ENCODE measurements around the gene RSF1. TPM values are rescaled to one million over a fixed set of nuclear protein-coding genes. Genes with fewer than 3 reads are reported as not detected.

Gene RSF1
- total and polyA plus RNA-seq, 3 experiments from 2014 or later = 51.2 to 57.0 (median 54.2) TPM

DNA sequence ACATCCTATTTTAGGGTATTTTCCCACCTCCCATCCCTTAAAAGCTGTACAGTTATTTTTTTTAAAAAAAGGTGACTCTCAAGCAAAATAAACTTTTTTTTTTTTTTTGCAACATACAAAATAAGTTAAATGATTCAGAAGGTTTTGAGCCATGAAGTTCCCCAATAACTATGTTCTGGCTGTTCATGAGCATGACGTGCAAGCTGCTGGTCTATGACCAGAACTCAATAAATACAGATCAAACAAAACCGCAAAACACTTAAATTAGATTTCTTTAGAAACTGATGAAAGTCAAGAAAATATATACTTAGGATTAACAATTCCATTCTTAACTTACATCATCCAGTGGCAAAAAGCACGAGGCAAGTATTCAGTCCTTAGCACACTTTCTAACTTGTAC lies 158.9 kb downstream of the RSF1 start:
- Histone ChIP-seq H3K4me3 (ENCODE audit: low read length) (no peak overlapping the region), H3K36me3 (ENCODE audit: insufficient read depth, low read length) (no peaks in the 10 kb centered on the region), H3K4me1 (ENCODE audit: insufficient read depth, low read length) (no peaks in the 10 kb centered on the region), H3K27ac (ENCODE audit: low read depth, low read length) (no peak overlapping the region), H3K9me3 (ENCODE audit: low read length) (no peaks in the 10 kb centered on the region), H3K27me3 (ENCODE audit: insufficient read depth, low read length, poor library complexity, severe bottlenecking) (no peaks in the 10 kb centered on the region)
- no peak overlapping the region for H3K4me3 Mint-ChIP-seq
- H3K27ac Mint-ChIP-seq = no peak overlapping the region
- DNase-seq = no peak
- H3K36me3 Mint-ChIP-seq = peaks cover 0 to 21% (median 1%) of the 10 kb centered on the region in 3 donors
- no peaks in the 10 kb centered on the region for H3K4me1 Mint-ChIP-seq
- POLR2A ChIA-PET = no interaction called here
- no peaks in the 10 kb centered on the region for H3K9me3 Mint-ChIP-seq
- CTCF ChIA-PET = no interaction called here
- H3K27me3 Mint-ChIP-seq = no peaks in the 10 kb centered on the region

DNA sequence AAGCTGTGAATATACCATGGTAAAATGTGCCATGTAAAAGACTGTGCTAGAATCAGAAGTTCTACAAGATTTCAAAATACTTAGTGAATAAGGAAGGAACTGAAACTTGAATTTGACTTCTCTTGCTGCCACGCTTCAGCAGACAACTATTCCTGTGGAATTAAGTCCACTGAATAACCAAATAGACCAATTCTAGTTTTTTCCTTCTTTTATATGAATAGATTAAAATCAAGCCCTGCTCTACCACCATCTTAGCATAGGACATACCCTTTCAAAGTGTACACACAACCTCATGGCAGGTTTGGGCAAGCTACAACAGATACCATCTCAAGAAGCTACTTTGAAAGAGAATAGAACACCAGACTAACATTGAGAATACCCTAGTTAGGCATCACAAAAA lies 159.6 kb downstream of the RSF1 start:
- no peak overlapping the region for H3K27ac ChIP-seq (ENCODE audit: low read depth, low read length)
- no peak overlapping the region for H3K4me3 ChIP-seq (ENCODE audit: low read length)
- Mint-ChIP-seq H3K4me1 (no peaks in the 10 kb centered on the region), H3K4me3 (no peak overlapping the region), H3K27me3 (no peaks in the 10 kb centered on the region), H3K27ac (no peak overlapping the region), H3K9me3 (no peaks in the 10 kb centered on the region), H3K36me3 (peaks cover 0 to 16% (median 1%) of the 10 kb centered on the region in 3 donors)
- POLR2A ChIA-PET = no interaction called here
- H3K36me3 ChIP-seq (ENCODE audit: insufficient read depth, low read length) = no peaks in the 10 kb centered on the region
- no peaks in the 10 kb centered on the region for H3K27me3 ChIP-seq (ENCODE audit: insufficient read depth, low read length, poor library complexity, severe bottlenecking)
- H3K9me3 ChIP-seq (ENCODE audit: low read length) = no peaks in the 10 kb centered on the region
- no peaks in the 10 kb centered on the region for H3K4me1 ChIP-seq (ENCODE audit: insufficient read depth, low read length)
- CTCF ChIA-PET = no interaction called here
- DNase-seq = no peak

GRCh38 chr11:77658213-77659013 lies 162.1 kb downstream of the RSF1 start:
- ChIA-PET POLR2A (no interaction called here), CTCF (no interaction called here)
- Histone ChIP-seq H3K27me3 (ENCODE audit: insufficient read depth, low read length, poor library complexity, severe bottlenecking) (no peaks in the 10 kb centered on the region), H3K36me3 (ENCODE audit: insufficient read depth, low read length) (no peaks in the 10 kb centered on the region), H3K27ac (ENCODE audit: low read depth, low read length) (no peak overlapping the region), H3K4me1 (ENCODE audit: insufficient read depth, low read length) (no peaks in the 10 kb centered on the region), H3K4me3 (ENCODE audit: low read length) (no peak overlapping the region), H3K9me3 (ENCODE audit: low read length) (no peaks in the 10 kb centered on the region)
- Mint-ChIP-seq H3K27ac (peak overlapping the region in 1 of 8 donors; percentile 1), H3K4me1 (no peaks in the 10 kb centered on the region), H3K36me3 (peaks cover 0 to 1% (median 0%) of the 10 kb centered on the region in 3 donors), H3K27me3 (peaks cover 0 to 3% of the 10 kb centered on the region in 2 donors), H3K9me3 (no peaks in the 10 kb centered on the region), H3K4me3 (no peak overlapping the region)
- DNase-seq = no peak

GRCh38 chr11:77656362-77656761 lies 164.2 kb downstream of the RSF1 start:
- no peaks in the 10 kb centered on the region for H3K27me3 ChIP-seq (ENCODE audit: insufficient read depth, low read length, poor library complexity, severe bottlenecking)
- CTCF ChIA-PET = no interaction called here
- no peak for DNase-seq

GRCh38 chr11:77654770-77655434 lies 165.6 kb downstream of the RSF1 start:
- ChIA-PET POLR2A (interaction anchor here (0.7 kb wide), 1 partner anchor 582 kb away, joined by 4 read pairs; no protein-coding TSS in a partner anchor), CTCF (no interaction called here)
- no peaks in the 10 kb centered on the region for H3K27me3 ChIP-seq (ENCODE audit: insufficient read depth, low read length, poor library complexity, severe bottlenecking)
- no peak for DNase-seq
- Mint-ChIP-seq H3K27me3 (peaks cover 3 to 8% of the 10 kb centered on the region in 2 donors), H3K9me3 (no peaks in the 10 kb centered on the region), H3K4me1 (no peaks in the 10 kb centered on the region), H3K4me3 (no peak overlapping the region), H3K27ac (no peak overlapping the region), H3K36me3 (peaks cover 0 to 2% (median 2%) of the 10 kb centered on the region in 3 donors)
- no peaks in the 10 kb centered on the region for H3K9me3 ChIP-seq (ENCODE audit: low read length)
- no peak overlapping the region for H3K27ac ChIP-seq (ENCODE audit: low read depth, low read length)
- no peak overlapping the region for H3K4me3 ChIP-seq (ENCODE audit: low read length)
- H3K4me1 ChIP-seq (ENCODE audit: insufficient read depth, low read length) = no peaks in the 10 kb centered on the region
- H3K36me3 ChIP-seq (ENCODE audit: insufficient read depth, low read length) = no peaks in the 10 kb centered on the region

More at GRCh38 chr11:77656362-77656761, 164.2 kb downstream of the RSF1 start:
- Mint-ChIP-seq H3K9me3 (no peaks in the 10 kb centered on the region), H3K36me3 (no peaks in the 10 kb centered on the region), H3K4me3 (no peak overlapping the region), H3K27ac (no peak overlapping the region), H3K27me3 (peaks cover 0 to 3% of the 10 kb centered on the region in 2 donors), H3K4me1 (no peaks in the 10 kb centered on the region)
- Histone ChIP-seq H3K36me3 (ENCODE audit: insufficient read depth, low read length) (no peaks in the 10 kb centered on the region), H3K27ac (ENCODE audit: low read depth, low read length) (no peak overlapping the region), H3K4me3 (ENCODE audit: low read length) (no peak overlapping the region), H3K9me3 (ENCODE audit: low read length) (no peaks in the 10 kb centered on the region), H3K4me1 (ENCODE audit: insufficient read depth, low read length) (no peaks in the 10 kb centered on the region)
- POLR2A ChIA-PET = no interaction called here

DNA sequence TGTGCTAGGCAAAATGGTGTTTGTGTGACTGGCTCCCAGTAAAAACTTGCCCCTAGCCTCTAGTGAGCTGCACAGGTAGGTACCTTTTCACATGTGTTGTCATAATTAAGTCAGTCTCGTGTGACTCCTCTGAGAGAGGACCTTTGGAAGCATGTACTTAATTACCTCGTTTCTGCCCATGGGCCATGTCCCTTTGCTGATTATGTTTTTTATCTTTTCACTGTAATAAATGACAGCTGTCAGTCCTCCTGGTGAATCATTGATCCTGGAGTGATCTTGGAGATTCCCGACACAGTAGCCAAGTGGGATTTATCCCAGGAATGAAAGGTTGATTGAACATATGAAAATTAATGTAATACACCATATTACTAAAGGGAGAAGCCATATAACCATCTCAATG lies 170.4 kb downstream of the RSF1 start:
- H3K4me1 ChIP-seq (ENCODE audit: insufficient read depth, low read length) = no peaks in the 10 kb centered on the region
- H3K27me3 ChIP-seq (ENCODE audit: insufficient read depth, low read length, poor library complexity, severe bottlenecking) = no peaks in the 10 kb centered on the region
- no peaks in the 10 kb centered on the region for H3K9me3 ChIP-seq (ENCODE audit: low read length)
- DNase-seq = no peak
- no peaks in the 10 kb centered on the region for H3K36me3 ChIP-seq (ENCODE audit: insufficient read depth, low read length)
- H3K4me3 Mint-ChIP-seq = no peak overlapping the region
- H3K36me3 Mint-ChIP-seq = peaks cover 0 to 4% (median 2%) of the 10 kb centered on the region in 3 donors
- no peak overlapping the region for H3K4me3 ChIP-seq (ENCODE audit: low read length)
- H3K4me1 Mint-ChIP-seq = no peaks in the 10 kb centered on the region
- peaks cover 3 to 31% of the 10 kb centered on the region in 2 donors for H3K27me3 Mint-ChIP-seq
- ChIA-PET POLR2A (no interaction called here), CTCF (no interaction called here)
- no peak overlapping the region for H3K27ac Mint-ChIP-seq
- H3K27ac ChIP-seq (ENCODE audit: low read depth, low read length) = no peak overlapping the region
- H3K9me3 Mint-ChIP-seq = no peaks in the 10 kb centered on the region

GRCh38 chr11:77647654-77648305 lies 172.7 kb downstream of the RSF1 start:
- ChIA-PET POLR2A (no interaction called here), CTCF (no interaction called here)
- no peak overlapping the region for H3K4me3 Mint-ChIP-seq

GRCh38 chr11:77644887-77645286 lies 175.6 kb downstream of the RSF1 start:
- no peaks in the 10 kb centered on the region for H3K9me3 Mint-ChIP-seq
- no peaks in the 10 kb centered on the region for H3K4me1 Mint-ChIP-seq
- H3K27me3 Mint-ChIP-seq = peaks cover 3 to 27% of the 10 kb centered on the region in 2 donors
- Histone ChIP-seq H3K27ac (ENCODE audit: low read depth, low read length) (no peak overlapping the region), H3K4me3 (ENCODE audit: low read length) (no peak overlapping the region), H3K9me3 (ENCODE audit: low read length) (no peaks in the 10 kb centered on the region), H3K27me3 (ENCODE audit: insufficient read depth, low read length, poor library complexity, severe bottlenecking) (no peaks in the 10 kb centered on the region), H3K36me3 (ENCODE audit: insufficient read depth, low read length) (no peaks in the 10 kb centered on the region), H3K4me1 (ENCODE audit: insufficient read depth, low read length) (no peaks in the 10 kb centered on the region)
- H3K36me3 Mint-ChIP-seq = peaks cover 0 to 4% (median 0%) of the 10 kb centered on the region in 3 donors
- ChIA-PET CTCF (no interaction called here), POLR2A (no interaction called here)
- DNase-seq = no peak
- H3K4me3 Mint-ChIP-seq = no peak overlapping the region
- H3K27ac Mint-ChIP-seq = no peak overlapping the region

More at GRCh38 chr11:77647654-77648305, 172.7 kb downstream of the RSF1 start:
- Histone ChIP-seq H3K4me3 (ENCODE audit: low read length) (no peak overlapping the region), H3K27ac (ENCODE audit: low read depth, low read length) (no peak overlapping the region), H3K36me3 (ENCODE audit: insufficient read depth, low read length) (no peaks in the 10 kb centered on the region), H3K27me3 (ENCODE audit: insufficient read depth, low read length, poor library complexity, severe bottlenecking) (no peaks in the 10 kb centered on the region), H3K4me1 (ENCODE audit: insufficient read depth, low read length) (no peaks in the 10 kb centered on the region), H3K9me3 (ENCODE audit: low read length) (no peaks in the 10 kb centered on the region)
- Mint-ChIP-seq H3K27ac (no peak overlapping the region), H3K9me3 (no peaks in the 10 kb centered on the region), H3K4me1 (no peaks in the 10 kb centered on the region), H3K27me3 (peaks cover 3 to 35% of the 10 kb centered on the region in 2 donors), H3K36me3 (peaks cover 0 to 4% (median 2%) of the 10 kb centered on the region in 3 donors)
- no peak for DNase-seq
